HepG2 (cell line): Measurements from ENCODE around the gene ARHGEF7. TPM values are rescaled to one million over a fixed set of nuclear protein-coding genes. Genes with fewer than 3 reads are reported as not detected.

Source experiments
- ATAC-seq: fragments of 200-7000 bp; cut with Tn5 transposase; 3 replicates; pipeline ENCODE4 v1.9.1; 2020; ENCODE audit warnings: mild to moderate bottlenecking, moderate library complexity
- BruUV-seq: library from RNA; stranded (reverse); fragments of 400-500 nt; replicated peaks from 2 replicates; lab custom pipeline; 2021; lab: Mats Ljungman, UMichigan
- CTCF ChIA-PET: fragments of 300-600 bp; formaldehyde crosslinking; extraction: SDS; loops from one replicate; lab custom pipeline; 2021; ENCODE audit warnings: low total read pairs, inconsistent platforms, low intra/inter-chr PET ratio; lab: Yijun Ruan, JAX
- POLR2A ChIA-PET: fragments of 350-600 bp; sonication (Branson Sonifier 250); formaldehyde crosslinking; loops from one replicate; lab custom pipeline; 2020; ENCODE audit warnings: antibody characterized with exemption, inconsistent platforms; lab: Yijun Ruan, JAX
- DNase-seq: peaks from one replicate; pipeline ENCODE4 v3.0.0-alpha.2; 2015; ENCODE audit warnings: low spot score
- FAIRE-seq: peaks from 3 replicates; lab custom pipeline; 2011; peaks lifted over from hg19 to GRCh38; lab: Jason Lieb, UNC
- H2AFZ ChIP-seq: one replicate; pipeline ENCODE4 v1.6.1; 2011; ENCODE audit warnings: low read length, inconsistent platforms
- H3K27ac ChIP-seq: fragments of 300-600 bp; 3 replicates; pipeline ENCODE4 v1.8.0; 2011; ENCODE audit warnings: mixed run types, mild to moderate bottlenecking, mixed read lengths, low read length, inconsistent platforms; ENCODE audit not compliant: insufficient read depth; ENCODE audit errors: extremely low read length
- H3K27me3 ChIP-seq, 2 experiments: fragments of 200-600 bp in 1 of 2; 2 replicates in 1 of 2; 3 replicates in 1 of 2; pipeline versions ENCODE4 v1.6.0 to v1.8.0; 2011; ENCODE audit warnings: low read length in 2 of 2, mild to moderate bottlenecking in 2 of 2, moderate library complexity in 2 of 2, inconsistent platforms in 1 of 2; ENCODE audit not compliant: insufficient read depth in 2 of 2, control insufficient read depth in 1 of 2
- H3K36me3 ChIP-seq, 2 experiments: fragments of 200-600 bp in 1 of 2; replicated peaks in 1 of 2; 2 replicates in 1 of 2; 3 replicates in 1 of 2; pipeline versions ENCODE4 v1.5.1 to v1.8.0; 2011; ENCODE audit warnings: low read length in 2 of 2, inconsistent platforms in 1 of 2; ENCODE audit not compliant: insufficient read depth in 2 of 2, control insufficient read depth in 1 of 2
- H3K4me1 ChIP-seq: 2 replicates; pipeline ENCODE4 v1.5.1; 2012; ENCODE audit warnings: low read length, inconsistent platforms; ENCODE audit not compliant: insufficient read depth
- H3K4me2 ChIP-seq: 2 replicates; pipeline ENCODE4 v1.6.0; 2011; ENCODE audit warnings: low read depth, low read length, inconsistent platforms
- H3K4me3 ChIP-seq, 3 experiments: fragments of 200-600 bp in 1 of 3; sonication (generic), shearing (Covaris generic) in 1 of 3; replicated peaks in 1 of 3; 2 replicates each; pipeline ENCODE4 v1.5.1; 2011 to 2016; ENCODE audit warnings: low read length in 3 of 3, inconsistent platforms in 2 of 3, low read depth in 2 of 3, mild to moderate bottlenecking in 2 of 3, control low read depth in 1 of 3, mixed read lengths in 1 of 3; ENCODE audit not compliant: insufficient read depth in 1 of 3
- H3K79me2 ChIP-seq: one replicate; pipeline ENCODE4 v1.6.1; 2011; ENCODE audit warnings: low read length, inconsistent platforms; ENCODE audit not compliant: insufficient read depth
- H3K9ac ChIP-seq: 2 replicates; pipeline ENCODE4 v1.6.0; 2011; ENCODE audit warnings: mild to moderate bottlenecking, low read depth, low read length, inconsistent platforms; ENCODE audit not compliant: insufficient read depth
- H3K9me3 ChIP-seq: 2 replicates; pipeline ENCODE4 v1.5.1; 2012; ENCODE audit warnings: mild to moderate bottlenecking, low read length
- H4K20me1 ChIP-seq: 2 replicates; pipeline ENCODE4 v1.6.0; 2011; ENCODE audit warnings: inconsistent platforms, mild to moderate bottlenecking, low read length, moderate library complexity; ENCODE audit not compliant: insufficient read depth
- PHB2 ChIP-seq: fragments of 450-650 bp; IDR thresholded peaks from 2 replicates; pipeline ENCODE4 v1.6.1; 2018; ENCODE audit not compliant: partially characterized antibody
- RARG ChIP-seq: sonication (generic); formaldehyde crosslinking; IDR thresholded peaks from 2 replicates; pipeline ENCODE4 v1.4.0; 2020; ENCODE audit warnings: low read depth, mild to moderate bottlenecking, missing genetic modification reagents
- SP4 ChIP-seq: sonication (generic); formaldehyde crosslinking; IDR thresholded peaks from 2 replicates; pipeline ENCODE4 v1.8.1; 2023; ENCODE audit warnings: mild to moderate bottlenecking, missing genetic modification reagents
- SPEN ChIP-seq: sonication (generic); formaldehyde crosslinking; IDR thresholded peaks from 2 replicates; pipeline ENCODE4 v1.5.1; 2020; ENCODE audit warnings: low read depth, mild to moderate bottlenecking, missing genetic modification reagents
- SUZ12 ChIP-seq: fragments of 150-350 bp; IDR thresholded peaks from 2 replicates; pipeline ENCODE4 v1.6.1; 2014; ENCODE audit warnings: low read depth, low read length
- THRA ChIP-seq: sonication (generic); formaldehyde crosslinking; IDR thresholded peaks from 2 replicates; pipeline ENCODE4 v1.4.0; 2020; ENCODE audit warnings: missing genetic modification reagents, borderline replicate concordance
- YEATS4 ChIP-seq: sonication (generic); formaldehyde crosslinking; IDR thresholded peaks from 2 replicates; pipeline ENCODE4 v1.4.0; 2020; ENCODE audit warnings: missing genetic modification reagents, borderline replicate concordance
- ZNF160 ChIP-seq: sonication (generic); formaldehyde crosslinking; IDR thresholded peaks from 2 replicates; pipeline ENCODE4 v1.8.0; 2022; ENCODE audit warnings: mild to moderate bottlenecking, inconsistent platforms, missing genetic modification reagents
- WGBS: methylation state at CpG from one replicate; pipeline ENCODE4 v1.1.6; 2017; ENCODE audit warnings: low lambda C conversion rate; 5-methylcytosine and 5-hydroxymethylcytosine counted together
- in situ Hi-C: cut with HindIII; loops from 2 replicates; pipeline ENCODE4 v1.10.0; 2017; ENCODE audit warnings: low pct_unique_long_range_greater_than_20kb; ENCODE audit not compliant: extremely low pct_ligation_motif_present
- intact Hi-C: fragments of 100-400 bp; cut with micrococcal nuclease; formaldehyde crosslinking; loops from one replicate; pipeline ENCODE4 v1.10.0; 2022; ENCODE audit not compliant: unreplicated experiment
- polyA plus RNA-seq, 8 experiments: library from polyadenylated mRNA; depleted of rRNA in 3 of 8; stranded (reverse) in 7 of 8; unstranded in 1 of 8; fragments of >200 nt; fragmentation: Illumina TruSeq in 4 of 8; extraction: Trizol in 4 of 8; gene quantifications; 2 replicates each; pipeline versions ENCODE4 v1.2.1 to v1.2.3, GENCODE V29; 2011 to 2016; ENCODE audit warnings: low read depth in 4 of 8, missing spikeins in 1 of 8, mixed read lengths in 1 of 8; ENCODE audit not compliant: insufficient read depth in 1 of 8
- total RNA-seq, 5 experiments: library from RNA; depleted of rRNA; stranded (reverse); fragments of >200 nt; fragmentation: Illumina TruSeq; extraction: Trizol; gene quantifications; 2 replicates each; pipeline ENCODE4 v1.2.3, GENCODE V29; 2016; ENCODE audit warnings: low read depth in 1 of 5
- TF ChIP-seq, protein P1 (sequence below), 2 experiments: IDR thresholded peaks; 2 replicates each; pipeline ENCODE4 v1.6.1; 2011 to 2012; ENCODE audit warnings: low read length in 2 of 2, borderline replicate concordance in 1 of 2, low read depth in 1 of 2, mild to moderate bottlenecking in 1 of 2, moderate library complexity in 1 of 2
- TF ChIP-seq, protein P2 (sequence below): sonication (generic); formaldehyde crosslinking; IDR thresholded peaks from 2 replicates; pipeline ENCODE4 v1.4.0; 2020; ENCODE audit warnings: missing genetic modification reagents

Gene ARHGEF7
- total and polyA plus RNA-seq, 2 of the 13 experiments (the other 11 are each of a cell fraction or from before 2014, with no cell fraction given), result 15.7 to 22.3 TPM

- Histone ChIP-seq H3K79me2 (no peaks in the 10 kb centered on the region), H3K36me3 (peaks cover 15 to 32% of the 10 kb centered on the region in 2 experiments), H4K20me1 (no peaks in the 10 kb centered on the region), H3K4me1 (no peaks in the 10 kb centered on the region), H3K4me2 (no peak overlapping the region), H3K27me3 (no peaks in the 10 kb centered on the region), H3K4me3 (no peak overlapping the region), H3K9me3 (no peaks in the 10 kb centered on the region; the same call in 1 of the 2 replicates), H2AFZ (no peak overlapping the region), H3K27ac (no peak overlapping the region), H3K9ac (no peak overlapping the region)
- BruUV-seq, result no TSS peak
- POLR2A ChIA-PET, result no interaction called here
- intact Hi-C loops, result no loop called here
- in situ Hi-C loops, result no loop called here
- ATAC-seq (no peak), DNase-seq (no peak), FAIRE-seq (no peak)
- CTCF ChIA-PET, result no interaction called here
- TF ChIP-seq RARG (no peak), YEATS4 (CRISPR knock-in tag) (no peak), SP4 (CRISPR knock-in tag) (no peak)
- TF ChIP-seq, protein P1, sequence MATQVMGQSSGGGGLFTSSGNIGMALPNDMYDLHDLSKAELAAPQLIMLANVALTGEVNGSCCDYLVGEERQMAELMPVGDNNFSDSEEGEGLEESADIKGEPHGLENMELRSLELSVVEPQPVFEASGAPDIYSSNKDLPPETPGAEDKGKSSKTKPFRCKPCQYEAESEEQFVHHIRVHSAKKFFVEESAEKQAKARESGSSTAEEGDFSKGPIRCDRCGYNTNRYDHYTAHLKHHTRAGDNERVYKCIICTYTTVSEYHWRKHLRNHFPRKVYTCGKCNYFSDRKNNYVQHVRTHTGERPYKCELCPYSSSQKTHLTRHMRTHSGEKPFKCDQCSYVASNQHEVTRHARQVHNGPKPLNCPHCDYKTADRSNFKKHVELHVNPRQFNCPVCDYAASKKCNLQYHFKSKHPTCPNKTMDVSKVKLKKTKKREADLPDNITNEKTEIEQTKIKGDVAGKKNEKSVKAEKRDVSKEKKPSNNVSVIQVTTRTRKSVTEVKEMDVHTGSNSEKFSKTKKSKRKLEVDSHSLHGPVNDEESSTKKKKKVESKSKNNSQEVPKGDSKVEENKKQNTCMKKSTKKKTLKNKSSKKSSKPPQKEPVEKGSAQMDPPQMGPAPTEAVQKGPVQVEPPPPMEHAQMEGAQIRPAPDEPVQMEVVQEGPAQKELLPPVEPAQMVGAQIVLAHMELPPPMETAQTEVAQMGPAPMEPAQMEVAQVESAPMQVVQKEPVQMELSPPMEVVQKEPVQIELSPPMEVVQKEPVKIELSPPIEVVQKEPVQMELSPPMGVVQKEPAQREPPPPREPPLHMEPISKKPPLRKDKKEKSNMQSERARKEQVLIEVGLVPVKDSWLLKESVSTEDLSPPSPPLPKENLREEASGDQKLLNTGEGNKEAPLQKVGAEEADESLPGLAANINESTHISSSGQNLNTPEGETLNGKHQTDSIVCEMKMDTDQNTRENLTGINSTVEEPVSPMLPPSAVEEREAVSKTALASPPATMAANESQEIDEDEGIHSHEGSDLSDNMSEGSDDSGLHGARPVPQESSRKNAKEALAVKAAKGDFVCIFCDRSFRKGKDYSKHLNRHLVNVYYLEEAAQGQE (IDR thresholded peaks at IDR 0.05; ENCODE audit: borderline replicate concordance in 1 of 2, low read depth in 1 of 2, low read length in 2 of 2), result peak in 1 of 2 experiments; percentile 44; a peak in 1 of 4 replicates
Observed at GRCh38 chr13:111261326-111261725, 146.2 kb downstream of the ARHGEF7 start.

GRCh38 chr13:111262281-111262680 is 147.2 kb downstream of the ARHGEF7 start:
- Histone ChIP-seq H3K27me3 (no peaks in the 10 kb centered on the region), H3K27ac (no peak overlapping the region), H3K4me3 (no peak overlapping the region), H3K79me2 (no peaks in the 10 kb centered on the region), H3K4me2 (no peak overlapping the region), H3K36me3 (peaks cover 17 to 29% of the 10 kb centered on the region in 2 experiments), H2AFZ (no peak overlapping the region), H3K4me1 (no peaks in the 10 kb centered on the region), H3K9me3 (no peaks in the 10 kb centered on the region; the same call in 1 of the 2 replicates), H4K20me1 (no peaks in the 10 kb centered on the region), H3K9ac (no peak overlapping the region)
- intact Hi-C loops (no loop called here), in situ Hi-C loops (no loop called here)
- POLR2A ChIA-PET, result no interaction called here
- DNase-seq (no peak), FAIRE-seq (no peak), ATAC-seq (no peak)
- CTCF ChIA-PET, result no interaction called here
- BruUV-seq, result no TSS peak
- 95% methylated on average over 4 of the region's 4 CpGs for whole genome bisulfite sequencing
- TF ChIP-seq SUZ12, result no peak
- TF ChIP-seq SPEN (CRISPR knock-in tag), result no peak
- TF ChIP-seq ZNF160 (CRISPR knock-in tag), result no peak
- TF ChIP-seq, protein P2, sequence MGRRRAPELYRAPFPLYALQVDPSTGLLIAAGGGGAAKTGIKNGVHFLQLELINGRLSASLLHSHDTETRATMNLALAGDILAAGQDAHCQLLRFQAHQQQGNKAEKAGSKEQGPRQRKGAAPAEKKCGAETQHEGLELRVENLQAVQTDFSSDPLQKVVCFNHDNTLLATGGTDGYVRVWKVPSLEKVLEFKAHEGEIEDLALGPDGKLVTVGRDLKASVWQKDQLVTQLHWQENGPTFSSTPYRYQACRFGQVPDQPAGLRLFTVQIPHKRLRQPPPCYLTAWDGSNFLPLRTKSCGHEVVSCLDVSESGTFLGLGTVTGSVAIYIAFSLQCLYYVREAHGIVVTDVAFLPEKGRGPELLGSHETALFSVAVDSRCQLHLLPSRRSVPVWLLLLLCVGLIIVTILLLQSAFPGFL (CRISPR knock-in tag), result no peak
- no peak for TF ChIP-seq THRA
- TF ChIP-seq PHB2, result no peak
